Activated CD4-positive, alpha-beta T cell treated with anti-CD3 and anti-CD28 coated beads for 36 hours (primary cell): Measurements from ENCODE around the gene SPAST. TPM values are rescaled to one million over a fixed set of nuclear protein-coding genes. Genes with fewer than 3 reads are reported as not detected.
"Not testable (repeated sequence)": the region's sequence is repeated elsewhere in the genome, so short reads cannot be mapped to it uniquely, and the experiment has no call there.

Experiments
- ATAC-seq: fragments of 200-7000 bp; cut with Tn5 transposase; one replicate; pipeline ENCODE4 v1.10.0; 2021; ENCODE audit warnings: mild to moderate bottlenecking, moderate library complexity
- CTCF ChIA-PET: fragments of 350-600 bp; sonication (Branson Sonifier 250); formaldehyde crosslinking; loops from one replicate; lab custom pipeline; 2021; ENCODE audit warnings: antibody characterized with exemption; lab: Charles Lee
- POLR2A ChIA-PET: fragments of 350-600 bp; sonication (Branson Sonifier 250); formaldehyde crosslinking; loops from one replicate; lab custom pipeline; 2021; ENCODE audit warnings: antibody characterized with exemption, inconsistent platforms; lab: Charles Lee
- DNase-seq: peaks from one replicate; pipeline ENCODE4 v3.0.0-alpha.2; 2020
- H3K27ac Mint-ChIP-seq: one replicate; pipeline ENCODE4 v1.8.0; 2021; ENCODE audit warnings: mixed read lengths
- H3K27me3 Mint-ChIP-seq: one replicate; pipeline ENCODE4 v1.8.0; 2021; ENCODE audit warnings: mixed read lengths
- H3K36me3 Mint-ChIP-seq: one replicate; pipeline ENCODE4 v1.8.0; 2021; ENCODE audit warnings: low read depth, mixed read lengths
- H3K4me1 Mint-ChIP-seq: one replicate; pipeline ENCODE4 v1.8.0; 2021; ENCODE audit warnings: mixed read lengths
- H3K4me3 Mint-ChIP-seq: one replicate; pipeline ENCODE4 v1.8.0; 2021; ENCODE audit warnings: mild to moderate bottlenecking, moderate library complexity, mixed read lengths
- H3K9me3 Mint-ChIP-seq: one replicate; pipeline ENCODE4 v1.8.0; 2021; ENCODE audit warnings: low read depth, mixed read lengths
- intact Hi-C, 2 experiments: fragments of 100-400 bp; cut with DNase I in 1 of 2; cut with micrococcal nuclease in 1 of 2; formaldehyde crosslinking; loops; one replicate each; pipeline versions ENCODE4 v1.14.2 to v1.15.1; 2022 to 2024; cut with DNase I, micrococcal nuclease
- total RNA-seq, 2 experiments: library from RNA; stranded (reverse); gene quantifications; one replicate each; pipeline ENCODE4 v1.2.3, GENCODE V29; 2021

SPAST gene
- total RNA-seq, 2 experiments from 2014 or later: 16.8 to 19.5 TPM

DNA sequence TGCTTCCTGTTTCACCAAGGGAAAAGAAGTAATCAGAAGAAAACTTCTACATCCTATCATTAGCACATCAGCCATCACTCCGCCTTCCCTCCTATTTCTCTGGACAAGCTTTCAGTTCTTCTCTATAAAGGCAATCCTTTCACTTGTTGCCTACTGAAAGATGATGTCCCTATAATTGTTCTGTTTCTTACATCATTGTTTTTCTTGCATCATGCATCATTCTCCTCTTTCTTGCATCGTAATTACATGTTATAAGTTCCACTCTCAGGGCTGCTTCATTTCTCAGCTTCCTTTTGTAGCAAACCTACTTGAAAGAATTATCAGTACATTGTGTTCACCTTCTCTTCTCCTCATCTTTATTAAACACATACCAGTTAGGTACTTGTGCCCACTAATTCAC, 109.5 kb downstream of the SPAST start:
- H3K27me3 Mint-ChIP-seq: no peaks in the 10 kb centered on the region
- no peaks in the 10 kb centered on the region for H3K9me3 Mint-ChIP-seq
- no peak for DNase-seq
- peaks cover 21% of the 10 kb centered on the region for H3K4me1 Mint-ChIP-seq
- peaks cover 41% of the 10 kb centered on the region for H3K36me3 Mint-ChIP-seq
- no peak for ATAC-seq
- H3K4me3 Mint-ChIP-seq: no peak overlapping the region
- CTCF ChIA-PET: interaction anchor here (0.7 kb wide), 1 partner anchor 146 kb away, joined by 3 read pairs; no protein-coding TSS in a partner anchor
- intact Hi-C loops: no loop called here
- H3K27ac Mint-ChIP-seq: peak overlapping the region; percentile 56
- POLR2A ChIA-PET: interaction anchor here (0.6 kb wide), 1 partner anchor 182 kb away, joined by 5 read pairs; no protein-coding TSS in a partner anchor

DNA sequence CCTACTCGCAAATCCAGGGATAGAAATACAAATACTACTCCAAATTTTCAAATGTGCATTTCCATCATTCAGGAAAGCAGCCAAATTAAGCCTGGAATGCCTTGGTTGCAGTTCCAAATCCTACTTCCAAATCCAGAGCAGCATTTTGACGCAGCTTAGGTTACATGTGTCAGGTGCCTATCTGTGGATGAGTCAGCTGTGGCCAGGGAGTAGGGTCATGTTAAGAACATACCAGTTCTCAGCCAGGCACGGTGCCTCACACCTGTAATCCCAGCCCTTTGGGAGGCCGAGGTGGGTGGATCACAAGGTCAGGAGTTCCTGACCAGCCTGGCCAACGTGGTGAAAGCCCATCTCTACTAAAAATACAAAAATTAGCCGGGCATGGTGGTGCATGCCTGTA, 119.3 kb downstream of the SPAST start:
- Mint-ChIP-seq H3K9me3 (no peaks in the 10 kb centered on the region), H3K27me3 (no peaks in the 10 kb centered on the region), H3K36me3 (peaks cover 21% of the 10 kb centered on the region), H3K4me1 (no peaks in the 10 kb centered on the region), H3K27ac (no peak overlapping the region), H3K4me3 (no peak overlapping the region)
- intact Hi-C loops: no loop called here
- ChIA-PET POLR2A (interaction anchor here (0.6 kb wide), 1 partner anchor 143 kb away, joined by 3 read pairs; the partner anchor contains the start of gene DPY30), CTCF (interaction anchor here (0.6 to 0.8 kb wide), 2 partner anchors 26 to 1013 kb away, joined by 3 read pairs; no protein-coding TSS in a partner anchor)
- DNase-seq: no peak
- no peak for ATAC-seq

DNA sequence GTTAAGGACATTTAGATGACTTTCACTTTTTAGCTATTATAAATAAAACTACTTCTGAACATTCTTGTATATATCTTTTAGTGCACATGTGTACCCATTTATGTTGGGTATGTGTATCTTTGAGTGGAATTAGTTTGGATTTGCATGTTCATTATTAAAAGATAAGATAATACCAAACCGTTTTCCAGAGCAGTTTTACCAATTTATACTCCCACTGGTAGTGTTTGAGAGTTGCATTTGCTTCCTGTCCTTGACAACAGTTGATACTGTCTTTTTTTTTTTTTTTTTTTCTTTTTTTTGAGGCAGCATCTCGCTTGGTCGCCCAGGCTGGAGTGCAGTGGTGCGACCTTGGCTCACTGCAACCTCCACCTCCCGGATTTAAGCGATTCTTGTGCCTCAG, 125.7 kb downstream of the SPAST start:
- Mint-ChIP-seq H3K4me1 (peaks cover 22% of the 10 kb centered on the region), H3K4me3 (no peak overlapping the region), H3K9me3 (no peaks in the 10 kb centered on the region), H3K36me3 (peaks cover 26% of the 10 kb centered on the region), H3K27ac (no peak overlapping the region), H3K27me3 (no peaks in the 10 kb centered on the region)
- CTCF ChIA-PET: interaction anchor here (0.6 kb wide), 1 partner anchor 1951 kb away, joined by 4 read pairs; no protein-coding TSS in a partner anchor
- intact Hi-C loops: no loop called here
- POLR2A ChIA-PET: interaction anchor here (1.5 kb wide), 1 partner anchor 23 kb away, joined by 5 read pairs; the partner anchor contains the start of gene SLC30A6
- no peak for DNase-seq
- ATAC-seq: no peak

DNA sequence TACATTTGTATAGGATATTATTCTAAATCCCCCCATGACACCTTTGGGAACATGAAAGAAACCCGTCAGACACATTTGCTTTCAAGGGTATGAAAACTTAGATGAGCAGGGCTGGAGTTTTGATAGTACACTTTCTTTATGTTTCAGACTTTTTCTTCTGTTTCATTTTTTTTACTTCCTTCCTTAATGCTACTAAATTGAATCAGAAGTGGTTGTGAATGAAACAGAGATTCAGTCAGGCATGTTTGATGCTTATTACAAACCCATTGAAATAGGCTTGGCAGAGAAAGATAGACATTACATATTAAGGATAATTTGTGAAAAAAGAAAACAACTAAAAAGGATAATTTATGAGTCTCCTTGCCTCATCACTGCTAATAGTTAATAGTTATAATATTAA, 129.1 kb downstream of the SPAST start:
- Mint-ChIP-seq H3K27me3 (no peaks in the 10 kb centered on the region), H3K27ac (peak overlapping the region; percentile 43), H3K4me1 (peaks cover 22% of the 10 kb centered on the region), H3K9me3 (no peaks in the 10 kb centered on the region), H3K36me3 (peaks cover 16% of the 10 kb centered on the region), H3K4me3 (no peak overlapping the region)
- DNase-seq (no peak), ATAC-seq (peak; percentile 28)
- intact Hi-C loops: no loop called here
- ChIA-PET CTCF (interaction anchor here (0.6 kb wide), 1 partner anchor 295 kb away, joined by 7 read pairs; no protein-coding TSS in a partner anchor), POLR2A (no interaction called here)

DNA sequence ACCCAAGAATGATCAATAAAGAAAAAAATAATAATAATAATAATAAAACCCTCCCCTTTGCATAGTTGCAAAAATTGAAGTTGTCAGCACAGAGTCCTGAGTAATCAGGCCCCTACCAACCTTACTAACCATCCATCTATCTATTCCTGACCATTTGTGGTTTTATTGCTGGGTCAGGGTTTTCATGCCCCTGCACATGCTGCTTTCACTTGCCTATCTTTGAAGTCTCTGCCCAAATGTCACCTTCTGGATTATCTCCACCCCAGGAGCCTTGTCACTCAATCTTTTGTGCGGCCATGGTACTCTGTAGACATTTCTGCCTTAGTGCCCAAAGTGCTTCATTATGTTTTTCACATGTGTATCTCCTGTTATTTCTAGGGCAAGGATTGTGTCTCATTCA, 137.5 kb downstream of the SPAST start:
- H3K9me3 Mint-ChIP-seq: no peaks in the 10 kb centered on the region
- ATAC-seq (no peak), DNase-seq (no peak)
- CTCF ChIA-PET: interaction anchor here (1.7 kb wide), 1 partner anchor 12 kb away, joined by 3 read pairs; no protein-coding TSS in a partner anchor
- H3K27me3 Mint-ChIP-seq: no peaks in the 10 kb centered on the region
- POLR2A ChIA-PET: no interaction called here
- H3K27ac Mint-ChIP-seq: no peak overlapping the region
- H3K4me3 Mint-ChIP-seq: no peak overlapping the region
- intact Hi-C loops: no loop called here
- peaks cover 6% of the 10 kb centered on the region for H3K4me1 Mint-ChIP-seq
- H3K36me3 Mint-ChIP-seq: peaks cover 39% of the 10 kb centered on the region

DNA sequence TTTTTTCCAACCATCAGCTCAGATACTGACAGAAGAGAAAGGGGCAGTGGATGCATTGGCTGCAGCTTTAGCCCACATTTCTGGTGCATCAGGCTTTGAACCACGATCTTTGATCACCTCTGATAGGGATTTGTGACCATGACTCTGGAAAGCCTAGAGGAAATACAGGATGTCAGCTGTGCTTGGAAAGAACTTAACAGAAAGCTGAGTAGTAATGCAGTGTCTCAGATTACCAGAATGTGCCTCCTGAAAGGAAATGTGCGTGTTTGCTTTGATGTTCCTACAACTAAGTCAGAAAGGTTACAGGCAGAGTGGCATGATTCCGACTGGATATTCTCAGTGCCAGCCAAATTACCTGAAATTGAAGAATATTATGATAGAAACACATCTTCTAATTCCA, 140.1 kb downstream of the SPAST start:
- H3K9me3 Mint-ChIP-seq, intact Hi-C loops, DNase-seq, POLR2A ChIA-PET, H3K27me3 Mint-ChIP-seq, H3K4me1 Mint-ChIP-seq, ATAC-seq, H3K27ac Mint-ChIP-seq, H3K4me3 Mint-ChIP-seq: not testable (repeated sequence)
- CTCF ChIA-PET: interaction anchor here (0.8 kb wide), 1 partner anchor 77 kb away, joined by 4 read pairs; no protein-coding TSS in a partner anchor
- peaks cover 33% of the 10 kb centered on the region for H3K36me3 Mint-ChIP-seq

Other genes with a start within 250 kb of the SPAST start
- gene MEMO1, start 52.5 kb upstream of the SPAST start, total RNA-seq: 10 to 100 TPM; 49.8 to 53.5 TPM
- gene DPY30, start 23.8 kb upstream of the SPAST start, total RNA-seq: 10 to 100 TPM; 74.2 to 78.6 TPM
- gene SLC30A6, start 102.3 kb downstream of the SPAST start, total RNA-seq: 10 to 100 TPM; 19.4 to 25.2 TPM
- under 1 TPM; 0.07 to 0.23 TPM for gene NLRC4, start 201.3 kb downstream of the SPAST start, total RNA-seq
- gene YIPF4, start 214.3 kb downstream of the SPAST start, total RNA-seq: 10 to 100 TPM; 17.5 to 37.6 TPM